Measurements from ENCODE around the gene SP4. TPM values are rescaled to one million over a fixed set of nuclear protein-coding genes. Genes with fewer than 3 reads are reported as not detected.

The SP4 gene
- total and polyA plus RNA-seq, 2 experiments from 2014 or later = 1.4 to 7.5 TPM

- Histone ChIP-seq H3K4me2 (no peak overlapping the region), H3K27ac (no peak overlapping the region), H3K36me3 (replicated peaks; ENCODE audit: insufficient read depth, low read depth) (no peaks in the 10 kb centered on the region), H3K79me2 (no peaks in the 10 kb centered on the region), H4K20me1 (ENCODE audit: insufficient read depth, poor library complexity, severe bottlenecking) (no peaks in the 10 kb centered on the region), H3K9me3 (ENCODE audit: low read depth) (no peaks in the 10 kb centered on the region), H2AFZ (no peak overlapping the region), H3K9me2 (replicated peaks; ENCODE audit: insufficient read depth) (no peaks in the 10 kb centered on the region), H3K27me3 (no peaks in the 10 kb centered on the region), H3K4me3 (no peak overlapping the region), H3K4me1 (ENCODE audit: insufficient read depth) (no peaks in the 10 kb centered on the region)
- DNase-seq (ENCODE audit: low spot score) = no peak
- TF ChIP-seq CTCF (IDR thresholded peaks at IDR 0.05; ENCODE audit: poor library complexity) (no peak), EZH2 (IDR thresholded peaks at IDR 0.05; ENCODE audit: borderline replicate concordance) (no peak), EZH2phosphoT487 (IDR thresholded peaks at IDR 0.05; ENCODE audit: low read depth, severe bottlenecking, unreplicated experiment) (no peak)
- 74% methylated on average over 3 of the region's 3 CpGs for WGBS (ENCODE audit: low lambda C conversion rate, missing lambda C conversion rate)
Measured at GRCh38 chr7:21480693-21481403, 53.0 kb downstream of the SP4 start.

- 94% methylated on average over 2 of the region's 2 CpGs for WGBS (ENCODE audit: low lambda C conversion rate, missing lambda C conversion rate)
- DNase-seq (ENCODE audit: low spot score) = no peak
- H3K4me3 ChIP-seq = no peak overlapping the region
- no peaks in the 10 kb centered on the region for H3K9me2 ChIP-seq (replicated peaks; ENCODE audit: insufficient read depth)
- no peak for TF ChIP-seq EZH2phosphoT487 (IDR thresholded peaks at IDR 0.05; ENCODE audit: low read depth, severe bottlenecking, unreplicated experiment)
- TF ChIP-seq CTCF (IDR thresholded peaks at IDR 0.05; ENCODE audit: poor library complexity) = no peak
- TF ChIP-seq EZH2 (IDR thresholded peaks at IDR 0.05; ENCODE audit: borderline replicate concordance) = no peak
- no peaks in the 10 kb centered on the region for H3K36me3 ChIP-seq (replicated peaks; ENCODE audit: insufficient read depth, low read depth)
- H3K9me3 ChIP-seq (ENCODE audit: low read depth) = no peaks in the 10 kb centered on the region
- no peaks in the 10 kb centered on the region for H4K20me1 ChIP-seq (ENCODE audit: insufficient read depth, poor library complexity, severe bottlenecking)
- H2AFZ ChIP-seq = no peak overlapping the region
- H3K27ac ChIP-seq = no peak overlapping the region
- no peak overlapping the region for H3K4me2 ChIP-seq
- no peaks in the 10 kb centered on the region for H3K79me2 ChIP-seq
- H3K4me1 ChIP-seq (ENCODE audit: insufficient read depth) = no peaks in the 10 kb centered on the region
- no peaks in the 10 kb centered on the region for H3K27me3 ChIP-seq
Measured at GRCh38 chr7:21486511-21486910, 58.6 kb downstream of the SP4 start.

- Histone ChIP-seq H3K9me3 (ENCODE audit: low read depth) (peaks cover 12% of the 10 kb centered on the region), H3K4me1 (ENCODE audit: insufficient read depth) (no peaks in the 10 kb centered on the region), H3K27me3 (no peaks in the 10 kb centered on the region), H4K20me1 (ENCODE audit: insufficient read depth, poor library complexity, severe bottlenecking) (no peaks in the 10 kb centered on the region), H3K4me3 (no peak overlapping the region), H2AFZ (no peak overlapping the region), H3K4me2 (no peak overlapping the region), H3K27ac (no peak overlapping the region), H3K79me2 (no peaks in the 10 kb centered on the region), H3K36me3 (replicated peaks; ENCODE audit: insufficient read depth, low read depth) (no peaks in the 10 kb centered on the region), H3K9me2 (replicated peaks; ENCODE audit: insufficient read depth) (no peaks in the 10 kb centered on the region)
- no peak for TF ChIP-seq EZH2phosphoT487 (IDR thresholded peaks at IDR 0.05; ENCODE audit: low read depth, severe bottlenecking, unreplicated experiment)
- TF ChIP-seq CTCF (IDR thresholded peaks at IDR 0.05; ENCODE audit: poor library complexity) = no peak
- TF ChIP-seq EZH2 (IDR thresholded peaks at IDR 0.05; ENCODE audit: borderline replicate concordance) = no peak
- no peak for DNase-seq (ENCODE audit: low spot score)
Measured at GRCh38 chr7:21495731-21496130, 67.8 kb downstream of the SP4 start.
